Measurements from ENCODE around the gene ACER3.
"Not testable (repeated sequence)": the region's sequence is repeated elsewhere in the genome, so short reads cannot be mapped to it uniquely, and the experiment has no call there.

Gene ACER3

DNA sequence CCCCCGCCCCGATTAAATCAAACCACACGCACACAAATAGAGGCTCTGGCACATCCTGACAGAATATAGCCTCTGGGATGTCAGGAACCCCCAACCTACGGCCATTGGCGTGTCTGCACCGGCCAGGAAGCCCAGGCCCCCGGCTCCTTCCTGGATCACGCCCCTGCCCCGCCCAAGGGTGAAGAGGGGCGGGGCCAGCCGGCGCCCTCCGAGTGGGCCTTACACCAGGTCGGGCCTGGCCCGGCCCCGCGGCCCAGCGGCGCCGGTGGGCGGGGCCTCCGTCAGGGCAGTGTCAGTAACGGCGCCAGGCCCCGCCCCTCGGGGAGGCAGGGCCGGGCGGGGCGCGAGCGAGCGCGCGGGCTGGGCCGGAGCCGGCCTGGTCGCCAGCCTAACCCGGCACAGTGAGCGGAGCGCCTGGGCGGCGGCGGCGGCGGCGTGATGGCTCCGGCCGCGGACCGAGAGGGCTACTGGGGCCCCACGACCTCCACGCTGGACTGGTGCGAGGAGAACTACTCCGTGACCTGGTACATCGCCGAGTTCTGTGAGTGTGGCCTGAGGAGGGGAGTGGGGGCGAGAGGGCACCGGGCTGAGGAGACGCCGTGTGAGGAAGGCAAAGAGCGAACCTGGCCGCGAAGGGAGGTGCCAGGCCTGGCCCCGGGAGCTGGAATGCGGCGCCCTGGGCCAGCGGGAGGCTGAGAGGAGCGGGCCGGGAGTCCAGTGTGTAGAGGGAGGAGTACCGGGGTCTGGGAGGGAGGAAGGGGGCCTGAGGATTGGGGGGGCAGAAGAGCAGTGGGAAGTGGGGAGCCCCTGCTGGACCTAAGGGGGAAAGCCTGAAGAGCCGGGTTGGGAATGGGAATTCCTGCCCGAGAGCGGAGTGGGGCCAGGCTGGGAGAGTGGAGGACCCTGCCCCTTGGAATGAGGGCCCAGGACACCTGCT, at the start of gene ACER3:
TSS of gene ACER3 (plus strand) at position 380 of the 937 bp plus-strand sequence. CDS start at position 439, 59 bp downstream.
- DNase-seq (ENCODE audit: low read depth), result peak; percentile 78

GRCh38 chr11:76811259-76811658, 49.5 kb upstream of the ACER3 start:
- no peak for DNase-seq (ENCODE audit: low read depth)

- DNase-seq (ENCODE audit: low read depth), result no peak
Measured at GRCh38 chr11:76814414-76814813, 46.3 kb upstream of the ACER3 start.

- not testable (repeated sequence) for DNase-seq (ENCODE audit: low read depth)
Measured at GRCh38 chr11:76815678-76816077, 45.0 kb upstream of the ACER3 start.

- no peak for DNase-seq (ENCODE audit: low read depth)
Measured at GRCh38 chr11:76820184-76820566, 40.5 kb upstream of the ACER3 start.

- DNase-seq (ENCODE audit: low read depth), result not testable (repeated sequence)
Measured at GRCh38 chr11:76821396-76821795, 39.3 kb upstream of the ACER3 start.

DNA sequence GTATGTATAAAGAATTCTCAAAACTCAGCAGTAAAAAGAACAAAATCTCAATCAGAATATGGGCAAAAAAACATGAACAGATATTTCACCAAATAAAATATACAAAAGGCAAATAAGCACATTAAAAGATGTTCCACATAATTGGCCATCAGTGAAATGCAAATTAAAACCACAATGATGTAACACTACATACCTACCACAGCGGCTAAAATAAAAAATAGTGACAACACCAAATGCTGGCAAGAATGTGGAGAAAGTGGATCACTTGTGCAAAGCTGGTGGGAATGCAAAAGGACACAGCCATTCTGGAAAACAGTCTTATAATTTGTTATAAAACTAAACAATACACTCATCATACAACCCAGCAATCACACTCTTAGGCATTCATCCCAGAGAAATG, 38.3 kb upstream of the ACER3 start:
- DNase-seq (ENCODE audit: low read depth), result no peak

- DNase-seq (ENCODE audit: low read depth), result no peak
Measured at GRCh38 chr11:76823481-76824028, 37.2 kb upstream of the ACER3 start.

DNA sequence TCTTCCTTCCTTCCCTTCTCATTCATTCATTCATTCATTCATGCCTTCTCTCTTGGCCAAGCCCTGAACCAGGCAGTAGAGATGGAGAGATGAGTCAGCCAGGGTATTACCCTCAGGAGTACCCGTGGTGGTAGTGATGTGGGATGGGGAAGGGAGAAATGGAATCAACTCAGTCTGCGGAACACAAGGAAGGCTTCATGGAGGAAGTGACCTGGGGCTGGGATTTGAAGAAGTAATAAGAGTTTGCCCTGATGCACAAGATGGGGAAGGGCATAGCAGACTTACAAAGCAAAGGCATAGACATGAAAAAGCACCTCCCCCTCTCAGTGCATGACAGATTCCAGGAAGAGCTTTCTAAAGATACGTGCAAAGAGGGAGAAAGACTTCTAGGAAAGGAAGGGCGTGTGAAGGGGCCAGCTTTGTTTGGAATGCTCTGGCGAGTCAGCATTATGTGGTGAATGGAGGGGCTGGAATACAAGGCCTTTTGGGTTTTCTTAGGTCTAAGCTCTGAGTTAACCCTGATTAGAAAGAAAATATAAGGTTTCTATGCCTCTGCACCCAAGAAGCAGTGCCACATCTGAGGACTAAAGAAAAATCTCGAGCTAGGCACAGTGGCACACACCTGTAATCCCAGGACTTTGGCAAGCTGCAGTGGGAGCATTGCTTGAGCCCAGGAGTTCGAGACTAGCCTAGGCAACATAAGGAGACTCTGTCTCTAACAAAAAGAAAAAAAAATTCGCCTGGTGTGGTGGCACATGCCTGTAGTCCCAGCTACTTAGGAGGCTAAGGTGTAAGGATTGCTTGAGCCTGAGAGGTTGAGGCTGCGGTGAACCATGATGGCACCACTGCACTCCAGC, 36.4 kb upstream of the ACER3 start:
- no peak for DNase-seq (ENCODE audit: low read depth)

GRCh38 chr11:76824980-76825725, 35.6 kb upstream of the ACER3 start:
- DNase-seq (ENCODE audit: low read depth), result no peak

DNA sequence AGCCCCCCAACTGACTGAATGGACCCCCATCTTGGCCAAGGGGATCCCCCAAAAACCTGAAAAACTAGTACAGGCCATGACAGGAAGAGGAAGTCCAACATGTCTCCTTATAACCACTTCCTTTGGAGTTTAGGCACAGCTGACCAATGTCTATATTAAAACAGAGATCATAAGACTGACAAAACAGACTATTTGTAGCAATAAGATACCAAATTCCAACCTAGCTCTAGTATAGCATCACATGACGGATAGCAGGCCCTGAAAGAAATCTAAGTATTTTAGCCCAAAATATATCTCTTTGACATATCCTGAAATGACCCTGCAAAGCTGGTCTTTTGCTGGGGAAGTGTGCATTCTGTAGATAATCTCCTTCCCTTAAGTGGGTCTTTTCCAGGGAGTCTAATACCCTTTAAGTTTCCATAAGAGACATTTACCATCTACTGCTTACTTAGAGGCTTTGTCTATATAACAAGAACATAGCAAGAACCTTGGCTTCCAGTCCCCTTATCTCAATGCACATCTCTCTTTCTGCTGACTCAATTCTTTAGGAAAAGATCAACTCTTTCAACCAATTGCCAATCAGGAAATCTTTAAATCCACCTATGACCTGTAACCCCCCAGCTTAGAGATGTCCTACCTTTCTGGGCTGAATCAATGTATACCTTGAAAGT, 34.9 kb upstream of the ACER3 start:
- no peak for DNase-seq (ENCODE audit: low read depth)

- not testable (repeated sequence) for DNase-seq (ENCODE audit: low read depth)
Measured at GRCh38 chr11:76826508-76826907, 34.2 kb upstream of the ACER3 start.

DNA sequence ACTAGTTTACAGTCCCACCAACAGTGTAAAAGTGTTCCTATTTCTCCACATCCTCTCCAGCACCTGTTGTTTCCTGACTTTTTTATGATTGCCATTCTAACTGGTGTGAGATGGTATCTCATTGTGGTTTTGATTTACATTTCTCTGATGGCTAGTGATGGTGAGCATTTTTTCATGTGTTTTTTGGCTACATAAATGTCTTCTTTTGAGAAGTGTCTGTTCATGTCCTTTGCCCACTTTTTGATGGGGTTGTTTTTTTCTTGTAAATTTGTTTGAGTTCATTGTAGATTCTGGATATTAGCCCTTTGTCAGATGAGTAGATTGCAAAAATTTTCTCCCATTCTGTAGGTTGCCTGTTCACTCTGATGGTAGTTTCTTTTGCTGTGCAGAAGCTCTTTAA, 33.7 kb upstream of the ACER3 start:
- DNase-seq (ENCODE audit: low read depth), result not testable (repeated sequence)

- no peak for DNase-seq (ENCODE audit: low read depth)
Measured at GRCh38 chr11:76830639-76831327, 29.9 kb upstream of the ACER3 start.

GRCh38 chr11:76831686-76832310, 28.9 kb upstream of the ACER3 start:
- DNase-seq (ENCODE audit: low read depth), result no peak

- no peak for DNase-seq (ENCODE audit: low read depth)
Measured at GRCh38 chr11:76832361-76832760, 28.4 kb upstream of the ACER3 start.

DNA sequence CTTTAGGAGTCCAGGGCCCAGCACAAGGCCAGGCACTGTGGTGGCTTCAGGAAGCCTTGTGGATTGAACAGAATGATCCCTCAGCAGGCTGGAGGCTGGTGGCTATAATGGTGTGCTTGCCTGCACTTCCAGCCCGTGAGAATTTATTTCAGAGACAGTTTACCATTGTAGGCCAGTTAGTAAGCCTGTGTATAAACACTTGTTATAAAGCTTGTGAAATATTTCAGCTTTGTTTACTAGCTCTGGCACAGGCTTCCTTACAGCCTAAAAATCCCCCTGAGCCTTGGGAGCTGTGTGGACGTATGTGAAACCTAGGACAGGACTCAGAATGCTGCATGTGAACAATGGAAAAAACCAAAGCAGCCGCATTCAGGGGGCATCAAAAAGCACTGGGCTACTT, 26.6 kb upstream of the ACER3 start:
- no peak for DNase-seq (ENCODE audit: low read depth)

- no peak for DNase-seq (ENCODE audit: low read depth)
Measured at GRCh38 chr11:76835036-76835435, 25.7 kb upstream of the ACER3 start.

DNA sequence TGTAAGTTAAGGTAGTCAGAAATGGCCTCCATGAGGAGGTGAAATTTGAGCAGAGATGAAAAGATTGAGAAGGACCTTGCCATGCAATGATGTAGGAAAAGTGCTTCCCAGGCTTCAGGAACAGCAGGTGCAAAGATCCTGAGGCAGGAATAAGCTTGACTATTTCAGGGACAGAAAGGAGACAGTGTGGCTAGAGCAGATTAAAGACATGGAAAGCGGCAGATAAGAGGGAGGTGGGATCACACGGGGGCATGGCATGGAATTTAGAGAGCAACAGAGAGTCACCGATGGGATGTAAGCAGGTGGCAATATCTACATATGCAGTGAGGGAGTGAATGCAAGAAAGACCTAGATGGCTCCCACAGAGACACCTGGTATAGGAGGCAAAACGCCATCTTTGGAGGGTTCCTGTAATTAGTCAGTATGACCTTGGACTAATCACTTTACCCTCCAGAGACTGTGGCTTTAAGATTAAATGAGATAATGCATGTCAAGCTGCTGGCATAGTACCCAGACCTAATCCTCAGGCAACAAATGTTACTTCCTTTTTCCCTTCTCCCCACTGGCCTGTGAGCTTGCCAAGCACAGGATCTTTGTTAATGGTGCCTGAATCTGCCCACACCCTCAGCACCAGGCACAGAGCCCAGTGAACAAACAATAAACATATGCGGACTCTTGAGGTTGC, 24.6 kb upstream of the ACER3 start:
- DNase-seq (ENCODE audit: low read depth), result no peak

Measured in activated T-cell treated with anti-CD3 and anti-CD28 coated beads for 24 hours (primary cell).